Gastroesophageal sphincter (tissue), 3 donors: ENCODE measurements around the gene CLEC2L.

Experiments used
- EP300 ChIP-seq: sonication (generic); formaldehyde crosslinking; IDR thresholded peaks from one replicate; pipeline ENCODE4 v1.6.1; 2017; ENCODE audit warnings: antibody characterized with exemption, mild to moderate bottlenecking
- POLR2A ChIP-seq, 2 donors: fragments of 450-650 bp; IDR thresholded peaks; one replicate each; pipeline ENCODE4 v1.6.1; 2017; ENCODE audit warnings: antibody characterized with exemption in 2 of 2, mild to moderate bottlenecking in 2 of 2, moderate library complexity in 1 of 2
- POLR2AphosphoS5 ChIP-seq: sonication (generic); formaldehyde crosslinking; IDR thresholded peaks from one replicate; pipeline ENCODE4 v1.6.1; 2017; ENCODE audit warnings: antibody characterized with exemption
- TF ChIP-seq, protein P1 (sequence below), 4 experiments: fragments of 200-600 bp in 2 of 4; fragments of 450-650 bp in 2 of 4; sonication (generic) in 1 of 4; IDR thresholded peaks; one replicate each; pipeline ENCODE4 v1.5.1; 2017 to 2019; ENCODE audit warnings: antibody characterized with exemption in 4 of 4, mild to moderate bottlenecking in 2 of 4, moderate library complexity in 2 of 4

DNA sequence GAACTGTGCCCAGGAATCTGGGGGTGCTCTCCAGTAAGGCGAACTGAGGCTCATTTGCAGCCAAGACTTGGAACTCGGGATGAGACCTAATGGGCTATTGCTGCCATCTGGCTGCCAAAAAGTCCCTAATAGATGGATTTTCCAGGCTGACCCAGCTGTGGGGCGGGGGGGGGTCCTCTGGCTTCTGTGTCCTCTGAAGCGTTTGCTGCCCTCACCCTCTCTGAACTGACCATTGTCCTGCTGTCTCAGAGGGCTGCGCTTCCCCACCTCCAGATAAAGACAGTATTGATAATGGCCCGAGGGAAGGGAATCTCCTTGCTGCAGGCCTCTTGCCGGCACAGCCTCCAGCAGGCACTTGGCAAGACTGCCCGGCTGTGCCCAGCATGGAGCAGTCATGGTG lies 46.6 kb downstream of the CLEC2L start:
- TF ChIP-seq EP300 (no peak), POLR2AphosphoS5 (no peak), POLR2A (IDR thresholded peaks at IDR 0.05) (no peak)
- TF ChIP-seq, protein P1, sequence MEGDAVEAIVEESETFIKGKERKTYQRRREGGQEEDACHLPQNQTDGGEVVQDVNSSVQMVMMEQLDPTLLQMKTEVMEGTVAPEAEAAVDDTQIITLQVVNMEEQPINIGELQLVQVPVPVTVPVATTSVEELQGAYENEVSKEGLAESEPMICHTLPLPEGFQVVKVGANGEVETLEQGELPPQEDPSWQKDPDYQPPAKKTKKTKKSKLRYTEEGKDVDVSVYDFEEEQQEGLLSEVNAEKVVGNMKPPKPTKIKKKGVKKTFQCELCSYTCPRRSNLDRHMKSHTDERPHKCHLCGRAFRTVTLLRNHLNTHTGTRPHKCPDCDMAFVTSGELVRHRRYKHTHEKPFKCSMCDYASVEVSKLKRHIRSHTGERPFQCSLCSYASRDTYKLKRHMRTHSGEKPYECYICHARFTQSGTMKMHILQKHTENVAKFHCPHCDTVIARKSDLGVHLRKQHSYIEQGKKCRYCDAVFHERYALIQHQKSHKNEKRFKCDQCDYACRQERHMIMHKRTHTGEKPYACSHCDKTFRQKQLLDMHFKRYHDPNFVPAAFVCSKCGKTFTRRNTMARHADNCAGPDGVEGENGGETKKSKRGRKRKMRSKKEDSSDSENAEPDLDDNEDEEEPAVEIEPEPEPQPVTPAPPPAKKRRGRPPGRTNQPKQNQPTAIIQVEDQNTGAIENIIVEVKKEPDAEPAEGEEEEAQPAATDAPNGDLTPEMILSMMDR (IDR thresholded peaks at IDR 0.05) = peak in 1 of 4 experiments; percentile 42
